Measurements from ENCODE around the gene TUBB6. TPM values are rescaled to one million over a fixed set of nuclear protein-coding genes. Genes with fewer than 3 reads are reported as not detected.

TUBB6 gene
- total and polyA plus RNA-seq, 5 experiments from 2014 or later = 1.2 to 3.1 (median 2.6) TPM; not detected in 1

- Mint-ChIP-seq H3K27me3 (peaks cover 3 to 22% (median 16%) of the 10 kb centered on the region in 5 donors), H3K36me3 (no peaks in the 10 kb centered on the region), H3K4me3 (no peak overlapping the region), H3K4me1 (no peaks in the 10 kb centered on the region), H3K9me3 (no peaks in the 10 kb centered on the region), H3K27ac (no peak overlapping the region)
- ATAC-seq (no peak), DNase-seq (no peak)
- POLR2A ChIA-PET = no interaction called here
Observed at GRCh38 chr18:12281861-12282260, 26.2 kb upstream of the TUBB6 start.

- ATAC-seq = no peak
- no peak for DNase-seq
- Mint-ChIP-seq H3K27me3 (peaks cover 1 to 17% (median 13%) of the 10 kb centered on the region in 5 donors), H3K27ac (no peak overlapping the region), H3K36me3 (no peaks in the 10 kb centered on the region), H3K4me1 (no peaks in the 10 kb centered on the region), H3K9me3 (no peaks in the 10 kb centered on the region), H3K4me3 (no peak overlapping the region)
- POLR2A ChIA-PET = no interaction called here
Observed at GRCh38 chr18:12282442-12283039, 25.5 kb upstream of the TUBB6 start.

GRCh38 chr18:12283256-12283655, 24.8 kb upstream of the TUBB6 start:
- H3K27ac Mint-ChIP-seq = peak overlapping the region in 1 of 10 donors; percentile 53
- POLR2A ChIA-PET = no interaction called here
- peaks cover 1 to 22% (median 20%) of the 10 kb centered on the region in 5 donors for H3K27me3 Mint-ChIP-seq
- ATAC-seq (no peak), DNase-seq (no peak)
- H3K9me3 Mint-ChIP-seq = no peaks in the 10 kb centered on the region
- no peak overlapping the region for H3K4me3 Mint-ChIP-seq
- H3K4me1 Mint-ChIP-seq = peaks cover 0 to 6% (median 3%) of the 10 kb centered on the region in 4 donors
- no peaks in the 10 kb centered on the region for H3K36me3 Mint-ChIP-seq

- Mint-ChIP-seq H3K9me3 (no peaks in the 10 kb centered on the region), H3K27ac (no peak overlapping the region), H3K4me3 (no peak overlapping the region), H3K4me1 (peaks cover 0 to 8% (median 3%) of the 10 kb centered on the region in 4 donors), H3K27me3 (peaks cover 1 to 25% (median 24%) of the 10 kb centered on the region in 5 donors), H3K36me3 (no peaks in the 10 kb centered on the region)
- ATAC-seq (no peak), DNase-seq (no peak)
- POLR2A ChIA-PET = no interaction called here
Observed at GRCh38 chr18:12283666-12284065, 24.4 kb upstream of the TUBB6 start.

GRCh38 chr18:12287131-12287681, 20.8 kb upstream of the TUBB6 start:
- Mint-ChIP-seq H3K4me3 (no peak overlapping the region), H3K4me1 (peaks cover 0 to 8% (median 3%) of the 10 kb centered on the region in 4 donors), H3K36me3 (no peaks in the 10 kb centered on the region), H3K27ac (no peak overlapping the region), H3K9me3 (no peaks in the 10 kb centered on the region), H3K27me3 (peaks cover 10 to 52% (median 36%) of the 10 kb centered on the region in 5 donors)
- ATAC-seq (no peak), DNase-seq (no peak)
- POLR2A ChIA-PET = no interaction called here

- Mint-ChIP-seq H3K27ac (no peak overlapping the region), H3K36me3 (no peaks in the 10 kb centered on the region), H3K27me3 (peaks cover 10 to 52% (median 34%) of the 10 kb centered on the region in 5 donors), H3K9me3 (no peaks in the 10 kb centered on the region), H3K4me3 (peak overlapping the region in 3 of 10 donors; percentile 21 to 45 (median 28)), H3K4me1 (peaks cover 0 to 8% (median 3%) of the 10 kb centered on the region in 4 donors)
- POLR2A ChIA-PET = no interaction called here
- DNase-seq (no peak), ATAC-seq (no peak)
Observed at GRCh38 chr18:12287684-12288402, 20.2 kb upstream of the TUBB6 start.

- H3K27me3 Mint-ChIP-seq = peaks cover 12 to 52% (median 34%) of the 10 kb centered on the region in 5 donors
- no peak for DNase-seq
- no peak overlapping the region for H3K27ac Mint-ChIP-seq
- POLR2A ChIA-PET = no interaction called here
- H3K36me3 Mint-ChIP-seq = no peaks in the 10 kb centered on the region
- peaks cover 0 to 8% (median 3%) of the 10 kb centered on the region in 4 donors for H3K4me1 Mint-ChIP-seq
- no peaks in the 10 kb centered on the region for H3K9me3 Mint-ChIP-seq
- H3K4me3 Mint-ChIP-seq = peak overlapping the region in 1 of 10 donors; percentile 45
- ATAC-seq = no peak
Observed at GRCh38 chr18:12288403-12288755, 19.7 kb upstream of the TUBB6 start.

- Mint-ChIP-seq H3K27me3 (peaks cover 12 to 43% (median 33%) of the 10 kb centered on the region in 5 donors), H3K4me3 (no peak overlapping the region), H3K4me1 (peaks cover 0 to 8% (median 3%) of the 10 kb centered on the region in 4 donors), H3K27ac (no peak overlapping the region), H3K36me3 (no peaks in the 10 kb centered on the region), H3K9me3 (no peaks in the 10 kb centered on the region)
- POLR2A ChIA-PET = no interaction called here
- no peak for ATAC-seq
- no peak for DNase-seq
Observed at GRCh38 chr18:12290086-12290485, 18.0 kb upstream of the TUBB6 start.

GRCh38 chr18:12291161-12291560, 16.9 kb upstream of the TUBB6 start:
- H3K4me3 Mint-ChIP-seq = no peak overlapping the region
- peaks cover 13 to 41% (median 31%) of the 10 kb centered on the region in 5 donors for H3K27me3 Mint-ChIP-seq
- DNase-seq (no peak), ATAC-seq (no peak)
- no peaks in the 10 kb centered on the region for H3K9me3 Mint-ChIP-seq
- no peaks in the 10 kb centered on the region for H3K36me3 Mint-ChIP-seq
- H3K27ac Mint-ChIP-seq = no peak overlapping the region
- POLR2A ChIA-PET = no interaction called here
- H3K4me1 Mint-ChIP-seq = peaks cover 0 to 8% (median 3%) of the 10 kb centered on the region in 4 donors

- Mint-ChIP-seq H3K27ac (no peak overlapping the region), H3K36me3 (no peaks in the 10 kb centered on the region), H3K9me3 (no peaks in the 10 kb centered on the region), H3K4me1 (peaks cover 0 to 8% (median 3%) of the 10 kb centered on the region in 4 donors), H3K27me3 (peaks cover 13 to 41% (median 31%) of the 10 kb centered on the region in 5 donors), H3K4me3 (no peak overlapping the region)
- POLR2A ChIA-PET = no interaction called here
- DNase-seq (no peak), ATAC-seq (no peak)
Observed at GRCh38 chr18:12291690-12292089, 16.4 kb upstream of the TUBB6 start.

- Mint-ChIP-seq H3K4me3 (no peak overlapping the region), H3K4me1 (no peaks in the 10 kb centered on the region), H3K27me3 (peaks cover 13 to 26% (median 22%) of the 10 kb centered on the region in 5 donors), H3K27ac (no peak overlapping the region), H3K36me3 (no peaks in the 10 kb centered on the region), H3K9me3 (peaks cover 0 to 2% (median 0%) of the 10 kb centered on the region in 9 donors)
- ATAC-seq (no peak), DNase-seq (no peak)
- POLR2A ChIA-PET = no interaction called here
Observed at GRCh38 chr18:12293831-12294230, 14.2 kb upstream of the TUBB6 start.

GRCh38 chr18:12295389-12296086, 12.5 kb upstream of the TUBB6 start:
- ATAC-seq = no peak
- H3K9me3 Mint-ChIP-seq = peaks cover 0 to 2% (median 0%) of the 10 kb centered on the region in 9 donors
- no peaks in the 10 kb centered on the region for H3K4me1 Mint-ChIP-seq

GRCh38 chr18:12296087-12296403, 12.0 kb upstream of the TUBB6 start:
- Mint-ChIP-seq H3K4me1 (no peaks in the 10 kb centered on the region), H3K4me3 (no peak overlapping the region), H3K27me3 (peaks cover 11 to 19% (median 13%) of the 10 kb centered on the region in 5 donors), H3K36me3 (no peaks in the 10 kb centered on the region), H3K27ac (no peak overlapping the region), H3K9me3 (peaks cover 0 to 2% (median 0%) of the 10 kb centered on the region in 9 donors)
- DNase-seq (no peak), ATAC-seq (no peak)
- POLR2A ChIA-PET = no interaction called here

More at GRCh38 chr18:12295389-12296086, 12.5 kb upstream of the TUBB6 start:
- peaks cover 9 to 15% (median 13%) of the 10 kb centered on the region in 5 donors for H3K27me3 Mint-ChIP-seq
- H3K27ac Mint-ChIP-seq = no peak overlapping the region
- POLR2A ChIA-PET = no interaction called here
- H3K4me3 Mint-ChIP-seq = no peak overlapping the region
- no peaks in the 10 kb centered on the region for H3K36me3 Mint-ChIP-seq
- no peak for DNase-seq
